AG09319 (cell line): ENCODE results near the gene MIP.
"Not testable (repeated sequence)": the region's sequence is repeated elsewhere in the genome, so short reads cannot be mapped to it uniquely, and the experiment has no call there.

Experiments
- DNase-seq: peaks from one replicate; pipeline ENCODE4 v3.0.0-alpha.2; 2010; ENCODE audit warnings: low read depth; ENCODE audit errors: extremely low read depth
- TF ChIP-seq, protein P1 (sequence below): IDR thresholded peaks from 2 replicates; pipeline ENCODE4 v1.5.1; 2011; ENCODE audit warnings: low read depth, mild to moderate bottlenecking, inconsistent platforms, low read length, moderate library complexity

MIP gene

DNA sequence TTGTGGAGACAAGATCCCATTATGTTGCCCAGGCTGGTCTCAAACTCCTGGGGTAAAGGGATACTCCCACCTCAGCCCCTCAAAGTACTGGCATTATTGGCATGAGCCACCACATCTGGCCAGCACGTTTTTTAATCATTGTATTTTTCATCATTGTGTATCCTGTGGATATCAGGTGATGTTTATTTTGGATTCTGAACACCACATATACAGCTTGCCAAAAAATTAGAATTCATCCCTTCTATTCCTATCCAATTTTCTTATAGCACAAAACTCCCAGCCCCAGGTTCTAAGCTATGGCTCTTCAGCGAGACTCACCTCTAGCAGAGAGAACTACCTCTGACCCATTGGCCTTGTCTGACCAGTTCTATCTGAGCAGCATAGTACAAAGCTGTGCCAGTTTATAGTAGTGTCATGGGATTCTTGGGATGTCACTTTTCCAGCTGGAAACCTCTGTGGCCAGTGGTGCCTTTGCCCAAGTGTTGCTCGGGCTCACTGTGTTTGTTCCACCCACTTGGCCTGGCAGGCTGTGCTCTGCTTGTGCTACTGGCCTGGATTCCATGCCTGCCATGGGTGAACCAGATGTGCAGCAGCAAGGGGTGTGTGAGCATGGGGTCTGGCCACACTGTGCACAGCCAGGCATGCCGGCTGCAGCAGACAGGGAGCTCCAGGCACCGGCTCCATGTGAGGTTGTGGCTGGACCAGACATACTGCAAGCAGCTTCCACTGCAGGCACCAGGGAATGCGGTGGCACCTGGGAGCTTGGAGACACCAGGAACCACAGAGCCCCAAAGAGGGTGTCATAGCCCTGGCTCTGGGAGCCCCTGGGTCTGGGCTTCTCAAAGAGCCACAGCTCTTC lies 42.4 kb downstream of the MIP start:
- TF ChIP-seq, protein P1, sequence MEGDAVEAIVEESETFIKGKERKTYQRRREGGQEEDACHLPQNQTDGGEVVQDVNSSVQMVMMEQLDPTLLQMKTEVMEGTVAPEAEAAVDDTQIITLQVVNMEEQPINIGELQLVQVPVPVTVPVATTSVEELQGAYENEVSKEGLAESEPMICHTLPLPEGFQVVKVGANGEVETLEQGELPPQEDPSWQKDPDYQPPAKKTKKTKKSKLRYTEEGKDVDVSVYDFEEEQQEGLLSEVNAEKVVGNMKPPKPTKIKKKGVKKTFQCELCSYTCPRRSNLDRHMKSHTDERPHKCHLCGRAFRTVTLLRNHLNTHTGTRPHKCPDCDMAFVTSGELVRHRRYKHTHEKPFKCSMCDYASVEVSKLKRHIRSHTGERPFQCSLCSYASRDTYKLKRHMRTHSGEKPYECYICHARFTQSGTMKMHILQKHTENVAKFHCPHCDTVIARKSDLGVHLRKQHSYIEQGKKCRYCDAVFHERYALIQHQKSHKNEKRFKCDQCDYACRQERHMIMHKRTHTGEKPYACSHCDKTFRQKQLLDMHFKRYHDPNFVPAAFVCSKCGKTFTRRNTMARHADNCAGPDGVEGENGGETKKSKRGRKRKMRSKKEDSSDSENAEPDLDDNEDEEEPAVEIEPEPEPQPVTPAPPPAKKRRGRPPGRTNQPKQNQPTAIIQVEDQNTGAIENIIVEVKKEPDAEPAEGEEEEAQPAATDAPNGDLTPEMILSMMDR = no peak
- no peak for DNase-seq

GRCh38 chr12:56410768-56411167 lies 43.7 kb downstream of the MIP start:
- no peak for DNase-seq
- TF ChIP-seq, protein P1 = no peak

GRCh38 chr12:56408799-56409417 lies 45.5 kb downstream of the MIP start:
- TF ChIP-seq, protein P1 = no peak
- DNase-seq = no peak

DNA sequence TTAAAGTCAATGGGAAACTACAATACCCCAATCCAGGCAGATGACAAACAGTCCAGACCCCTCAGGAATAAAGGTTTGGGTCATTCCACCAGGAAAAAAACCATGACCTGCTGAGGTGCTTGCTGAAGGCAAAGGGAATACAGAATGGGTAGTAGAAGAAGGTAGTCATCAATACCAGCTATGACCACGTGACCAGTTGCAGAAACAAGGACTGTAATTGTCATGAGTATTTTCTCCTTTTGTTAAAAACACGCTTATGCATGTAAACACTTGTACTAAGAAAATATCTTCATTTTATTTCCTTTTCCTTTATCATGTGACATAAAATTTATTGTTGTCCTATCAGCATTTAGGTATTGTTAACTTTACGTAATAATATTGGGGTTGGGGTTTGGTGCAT lies 50.2 kb downstream of the MIP start:
- DNase-seq = not testable (repeated sequence)

- not testable (repeated sequence) for DNase-seq
Measured at GRCh38 chr12:56401612-56402011, 52.8 kb downstream of the MIP start.

DNA sequence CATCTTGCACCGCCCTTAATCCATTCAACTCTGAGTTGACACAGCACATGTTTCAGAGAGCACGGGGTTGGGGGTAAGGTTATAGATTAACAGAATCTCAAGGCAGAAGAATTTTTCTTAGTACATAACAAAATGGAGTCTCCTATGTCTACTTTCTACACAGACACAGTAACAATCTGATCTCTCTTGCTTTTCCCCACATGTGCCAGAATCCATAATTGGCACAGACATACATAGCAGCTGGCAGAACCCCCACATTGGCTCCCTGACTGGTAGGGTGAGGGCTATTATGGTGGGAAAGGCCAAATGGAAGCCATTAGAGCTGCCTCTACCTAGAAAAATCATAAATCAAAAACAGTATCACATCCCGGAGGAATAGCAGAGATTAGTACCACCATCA lies 53.3 kb downstream of the MIP start:
- DNase-seq = not testable (repeated sequence)
